Keratinocyte (primary cell): ENCODE measurements around the gene SYNE2. TPM values are rescaled to one million over a fixed set of nuclear protein-coding genes. Genes with fewer than 3 reads are reported as not detected.
"Not testable (repeated sequence)": the region's sequence is repeated elsewhere in the genome, so short reads cannot be mapped to it uniquely, and the experiment has no call there.

ENCODE experiments used
- DNase-seq: peaks from one replicate; pipeline ENCODE4 v3.0.0-alpha.2; 2011; ENCODE audit warnings: low read depth, missing footprints, low spot score
- FAIRE-seq: peaks from 2 replicates; lab custom pipeline; 2011; peaks lifted over from hg19 to GRCh38; lab: Jason Lieb, UNC
- H2AFZ ChIP-seq: 2 replicates; pipeline ENCODE4 v1.6.0; 2012; ENCODE audit warnings: low read length, control low read depth, inconsistent platforms; ENCODE audit not compliant: control insufficient read depth
- H3K27ac ChIP-seq: 2 replicates; pipeline ENCODE4 v1.5.1; 2011; ENCODE audit warnings: low read length; ENCODE audit not compliant: control insufficient read depth, insufficient read depth
- H3K27me3 ChIP-seq: 3 replicates; pipeline ENCODE4 v1.6.0; 2011; ENCODE audit warnings: low read length; ENCODE audit not compliant: control insufficient read depth, insufficient read depth; ENCODE audit errors: extremely low read depth
- H3K36me3 ChIP-seq, 2 experiments: 2 replicates in 1 of 2; 3 replicates in 1 of 2; pipeline ENCODE4 v1.5.1; 2011; ENCODE audit warnings: low read length in 2 of 2, mild to moderate bottlenecking in 1 of 2; ENCODE audit not compliant: control insufficient read depth in 2 of 2, insufficient read depth in 2 of 2; ENCODE audit errors: extremely low read depth in 1 of 2
- H3K4me1 ChIP-seq: 3 replicates; pipeline ENCODE4 v1.5.1; 2011; ENCODE audit warnings: low read length; ENCODE audit not compliant: control insufficient read depth, insufficient read depth; ENCODE audit errors: extremely low read depth
- H3K4me2 ChIP-seq: 3 replicates; pipeline ENCODE4 v1.6.0; 2011; ENCODE audit warnings: low read depth, low read length; ENCODE audit not compliant: control insufficient read depth, insufficient read depth; ENCODE audit errors: extremely low read depth
- H3K4me3 ChIP-seq, 3 experiments: fragments of 200-600 bp in 1 of 3; sonication (generic) in 1 of 3; 2 replicates in 2 of 3; 3 replicates in 1 of 3; pipeline ENCODE4 v1.5.1; 2011 to 2016; ENCODE audit warnings: low read length in 3 of 3, mild to moderate bottlenecking in 3 of 3, control low read depth in 2 of 3, inconsistent platforms in 1 of 3, low read depth in 1 of 3, mixed read lengths in 1 of 3, mixed run types in 1 of 3, moderate library complexity in 1 of 3; ENCODE audit not compliant: control insufficient read depth in 2 of 3, insufficient read depth in 2 of 3; ENCODE audit errors: extremely low read depth in 1 of 3
- H3K79me2 ChIP-seq: 2 replicates; pipeline ENCODE4 v1.6.0; 2012; ENCODE audit warnings: low read length; ENCODE audit not compliant: control insufficient read depth, insufficient read depth
- H3K9ac ChIP-seq: 3 replicates; pipeline ENCODE4 v1.6.0; 2011; ENCODE audit warnings: low read length; ENCODE audit not compliant: control insufficient read depth, insufficient read depth; ENCODE audit errors: extremely low read depth
- H3K9me1 ChIP-seq: 3 replicates; pipeline ENCODE4 v1.6.0; 2011; ENCODE audit warnings: low read length; ENCODE audit not compliant: control insufficient read depth, insufficient read depth; ENCODE audit errors: extremely low read depth
- H3K9me3 ChIP-seq: 2 replicates; pipeline ENCODE4 v1.5.1; 2012; ENCODE audit warnings: low read depth, low read length; ENCODE audit not compliant: control insufficient read depth
- H4K20me1 ChIP-seq: 3 replicates; pipeline ENCODE4 v1.6.0; 2011; ENCODE audit warnings: low read length; ENCODE audit not compliant: control insufficient read depth, insufficient read depth; ENCODE audit errors: extremely low read depth
- CTCF ChIP-seq, 3 experiments: IDR thresholded peaks in 1 of 3; conservative IDR thresholded peaks in 1 of 3; optimal IDR thresholded peaks in 1 of 3; 2 replicates in 2 of 3; 3 replicates in 1 of 3; pipeline versions ENCODE3 to v1.5.1; 2011; ENCODE audit warnings: low read length in 3 of 3, mild to moderate bottlenecking in 3 of 3, moderate library complexity in 2 of 3, control low read depth in 1 of 3, inconsistent platforms in 1 of 3; ENCODE audit not compliant: insufficient read depth in 2 of 3; ENCODE audit errors: extremely low read depth in 1 of 3
- EZH2 ChIP-seq: IDR thresholded peaks from one replicate; pipeline ENCODE4 v1.6.1; 2012; ENCODE audit warnings: inconsistent platforms, mild to moderate bottlenecking, low read length, moderate library complexity
- dilution Hi-C: fragments of 300-500 bp; cut with MboI; formaldehyde crosslinking; loops from one replicate; pipeline ENCODE4 v1.7.0; 2020; ENCODE audit warnings: low sequenced_read_pairs; ENCODE audit not compliant: extremely low pct_ligation_motif_present
- polyA plus RNA-seq, 5 experiments: library from polyadenylated mRNA; depleted of rRNA in 3 of 5; stranded (reverse) in 3 of 5; stranded (forward) in 1 of 5; unstranded in 1 of 5; fragments of >200 nt; gene quantifications; 1 replicate in 1 of 5; 2 replicates in 3 of 5; 3 replicates in 1 of 5; pipeline versions ENCODE4 v1.2.1 to v1.2.3, GENCODE V29; 2011 to 2012; ENCODE audit warnings: missing spikeins in 2 of 5, low read depth in 1 of 5, low replicate concordance in 1 of 5

The SYNE2 gene
- polyA plus RNA-seq, 1 donor (not counting 4 experiments of a cell fraction or from before 2014, with no cell fraction given): 9.9 TPM

DNA sequence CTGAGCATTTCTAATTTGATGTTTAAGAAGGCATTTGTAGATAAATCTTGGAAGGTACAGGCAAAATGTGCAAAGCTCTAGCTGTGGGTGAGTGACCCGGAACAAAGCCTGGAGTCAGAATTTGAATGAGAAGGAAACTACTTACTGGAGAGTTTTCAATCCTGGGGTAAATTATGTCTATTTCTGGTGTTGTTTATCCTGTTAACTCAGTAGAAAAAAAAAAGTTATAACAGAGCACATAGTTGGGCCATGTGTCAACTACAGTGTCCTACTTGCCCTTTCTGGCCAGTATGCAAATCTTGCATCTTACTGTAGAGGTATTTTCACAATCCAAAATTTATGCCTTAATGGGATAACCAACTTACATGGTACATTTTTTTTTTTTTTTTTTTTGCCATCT, 182.3 kb downstream of the SYNE2 start:
- H3K9me1 ChIP-seq: no peaks in the 10 kb centered on the region
- no peaks in the 10 kb centered on the region for H3K27me3 ChIP-seq
- H3K4me3 ChIP-seq: no peak overlapping the region
- DNase-seq (no peak), FAIRE-seq (no peak)
- H3K4me1 ChIP-seq: no peaks in the 10 kb centered on the region
- H2AFZ ChIP-seq: no peak overlapping the region
- no peak for TF ChIP-seq CTCF (optimal IDR thresholded peaks at IDR 0.05 in 1 of 3, IDR thresholded peaks at IDR 0.05 in 1 of 3, conservative IDR thresholded peaks at IDR 0.05 in 1 of 3; ENCODE audit: extremely low read depth in 1 of 3, insufficient read depth in 2 of 3, low read length in 3 of 3)
- TF ChIP-seq EZH2: no peak
- H3K4me2 ChIP-seq: no peak overlapping the region
- no peak overlapping the region for H3K9ac ChIP-seq
- no peaks in the 10 kb centered on the region for H4K20me1 ChIP-seq
- no peaks in the 10 kb centered on the region for H3K79me2 ChIP-seq
- H3K27ac ChIP-seq: no peak overlapping the region
- H3K36me3 ChIP-seq: no peaks in the 10 kb centered on the region
- dilution Hi-C loops: loop anchor here (25.0 kb wide), 1 partner anchor 252 kb away; the partner anchor contains the start of gene ESR2
- no peaks in the 10 kb centered on the region for H3K9me3 ChIP-seq

GRCh38 chr14:64037869-64038745, 185.3 kb downstream of the SYNE2 start:
- not testable (repeated sequence) for FAIRE-seq, H3K9ac ChIP-seq, H3K4me1 ChIP-seq, H3K27me3 ChIP-seq, H3K9me3 ChIP-seq, H4K20me1 ChIP-seq, H3K36me3 ChIP-seq, DNase-seq, H3K9me1 ChIP-seq, H3K4me2 ChIP-seq, H3K4me3 ChIP-seq, H2AFZ ChIP-seq, H3K27ac ChIP-seq, H3K79me2 ChIP-seq
- dilution Hi-C loops: loop anchor here (25.0 kb wide), 1 partner anchor 249 kb away; the partner anchor contains the start of gene ESR2
